Gastrocnemius medialis (tissue), 4 donors: ENCODE measurements around the gene CRK.

Source experiments
- POLR2A ChIP-seq, 2 donors: fragments of 450-650 bp; IDR thresholded peaks; one replicate each; pipeline ENCODE4 v1.6.1; 2017; ENCODE audit warnings: antibody characterized with exemption in 2 of 2, mild to moderate bottlenecking in 2 of 2, moderate library complexity in 2 of 2
- TF ChIP-seq, protein P1 (sequence below), 5 experiments: fragments of 450-650 bp in 3 of 5; fragments of 200-600 bp in 2 of 5; sonication (generic) in 2 of 5; IDR thresholded peaks in 4 of 5; conservative IDR thresholded peaks in 1 of 5; 1 replicate in 4 of 5; 2 replicates in 1 of 5; pipeline ENCODE4 v1.5.1; 2016 to 2019; ENCODE audit warnings: antibody characterized with exemption in 5 of 5, mild to moderate bottlenecking in 3 of 5, moderate library complexity in 3 of 5

DNA sequence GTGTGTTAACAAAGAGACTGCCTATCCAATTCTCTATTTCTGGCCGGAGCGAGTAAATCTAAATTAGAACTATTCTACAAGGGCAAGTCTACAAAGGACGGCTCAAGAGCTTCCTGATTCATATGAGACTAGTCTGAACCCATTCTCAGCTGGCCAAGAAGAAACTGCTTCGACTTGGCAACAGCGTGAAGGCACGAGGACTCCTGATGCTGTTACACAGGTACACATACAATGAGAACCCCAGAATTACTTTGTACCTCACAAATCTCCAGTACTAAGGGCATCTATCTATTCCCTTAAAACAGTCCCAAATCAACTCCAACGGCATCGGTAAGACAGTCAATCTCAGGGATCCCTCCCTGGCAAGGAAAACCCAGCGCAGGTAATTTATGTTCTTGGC is 1.5 kb downstream of the CRK start:
- TF ChIP-seq POLR2A (IDR thresholded peaks at IDR 0.05), result no peak
- TF ChIP-seq, protein P1, sequence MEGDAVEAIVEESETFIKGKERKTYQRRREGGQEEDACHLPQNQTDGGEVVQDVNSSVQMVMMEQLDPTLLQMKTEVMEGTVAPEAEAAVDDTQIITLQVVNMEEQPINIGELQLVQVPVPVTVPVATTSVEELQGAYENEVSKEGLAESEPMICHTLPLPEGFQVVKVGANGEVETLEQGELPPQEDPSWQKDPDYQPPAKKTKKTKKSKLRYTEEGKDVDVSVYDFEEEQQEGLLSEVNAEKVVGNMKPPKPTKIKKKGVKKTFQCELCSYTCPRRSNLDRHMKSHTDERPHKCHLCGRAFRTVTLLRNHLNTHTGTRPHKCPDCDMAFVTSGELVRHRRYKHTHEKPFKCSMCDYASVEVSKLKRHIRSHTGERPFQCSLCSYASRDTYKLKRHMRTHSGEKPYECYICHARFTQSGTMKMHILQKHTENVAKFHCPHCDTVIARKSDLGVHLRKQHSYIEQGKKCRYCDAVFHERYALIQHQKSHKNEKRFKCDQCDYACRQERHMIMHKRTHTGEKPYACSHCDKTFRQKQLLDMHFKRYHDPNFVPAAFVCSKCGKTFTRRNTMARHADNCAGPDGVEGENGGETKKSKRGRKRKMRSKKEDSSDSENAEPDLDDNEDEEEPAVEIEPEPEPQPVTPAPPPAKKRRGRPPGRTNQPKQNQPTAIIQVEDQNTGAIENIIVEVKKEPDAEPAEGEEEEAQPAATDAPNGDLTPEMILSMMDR (IDR thresholded peaks at IDR 0.05 in 4 of 5, conservative IDR thresholded peaks at IDR 0.05 in 1 of 5), result no peak
